NCI-H2227 treated with DMSO at 0.1 percent for 48 hours (cell line): ENCODE results near the gene HCFC1.

Experiments
- DNase-seq: peaks from one replicate; lab custom pipeline; 2025; lab: John Stamatoyannopoulos, UW

HCFC1 gene

DNA sequence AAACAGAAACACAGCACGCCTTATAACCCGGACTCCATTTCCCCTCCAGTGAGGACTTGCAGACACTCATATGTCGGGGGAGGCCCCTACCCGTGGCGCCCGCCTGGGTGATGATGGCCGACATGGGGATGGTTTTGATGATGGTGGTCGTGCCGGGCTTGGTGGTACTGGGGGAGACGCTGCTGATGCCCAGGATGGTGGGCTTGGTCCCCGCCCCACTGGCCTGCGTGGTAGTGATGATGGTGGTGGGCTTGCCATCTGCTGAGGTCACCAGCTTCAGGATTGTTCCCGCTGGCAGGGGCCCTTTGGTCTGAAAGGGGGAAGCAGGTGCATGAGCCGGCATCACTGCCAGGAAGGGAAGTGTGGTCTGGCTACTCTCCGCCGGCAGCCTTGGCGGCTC is 14.4 kb downstream of the HCFC1 start:
- no peak for DNase-seq

GRCh38 chrX:153956044-153956907 is 15.3 kb downstream of the HCFC1 start:
- DNase-seq = no peak

GRCh38 chrX:153955228-153955732 is 16.3 kb downstream of the HCFC1 start:
- DNase-seq = no peak

GRCh38 chrX:153954558-153955227 is 16.9 kb downstream of the HCFC1 start:
- no peak for DNase-seq

GRCh38 chrX:153953892-153954557 is 17.6 kb downstream of the HCFC1 start:
- DNase-seq = no peak

- DNase-seq = peak; percentile 53
Observed at GRCh38 chrX:153953342-153953830, 18.2 kb downstream of the HCFC1 start.

GRCh38 chrX:153952373-153953026 is 19.1 kb downstream of the HCFC1 start:
- DNase-seq = no peak

DNA sequence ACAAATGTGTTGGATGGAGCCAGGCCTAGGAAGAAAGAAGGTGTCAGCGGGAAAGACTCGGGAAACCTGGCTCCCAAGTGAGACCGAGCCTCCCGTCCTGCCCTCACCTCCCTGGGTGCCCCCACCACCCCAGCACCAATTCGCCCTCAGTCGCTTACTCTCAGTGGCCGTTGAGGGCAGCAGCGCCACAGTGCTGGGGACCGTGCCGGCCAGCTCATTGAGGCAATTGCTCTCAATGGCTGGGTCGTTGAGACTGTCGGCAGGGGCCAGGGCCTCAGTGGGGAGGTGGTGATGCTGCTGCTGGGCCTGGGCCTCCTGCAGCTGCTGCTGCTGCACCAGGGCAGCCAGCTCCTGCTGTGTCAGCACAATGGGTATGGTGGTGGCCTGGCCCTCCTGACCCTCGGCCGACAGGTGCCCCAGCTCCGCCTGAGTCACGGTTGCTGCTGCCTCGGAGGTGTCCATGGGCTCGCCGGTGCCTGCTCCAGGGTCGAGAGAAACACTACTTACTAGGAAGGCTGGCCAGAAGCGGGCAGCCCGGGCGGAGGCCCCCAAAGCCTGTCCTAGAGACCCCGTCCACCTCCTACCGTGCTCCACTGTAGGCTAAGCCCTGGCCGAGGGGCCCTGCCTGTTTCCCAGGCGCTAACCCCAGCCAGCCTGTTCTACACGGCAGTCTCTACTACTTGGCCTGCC is 19.8 kb downstream of the HCFC1 start:
- DNase-seq = no peak

- no peak for DNase-seq
Observed at GRCh38 chrX:153950127-153950526, 21.5 kb downstream of the HCFC1 start.

DNA sequence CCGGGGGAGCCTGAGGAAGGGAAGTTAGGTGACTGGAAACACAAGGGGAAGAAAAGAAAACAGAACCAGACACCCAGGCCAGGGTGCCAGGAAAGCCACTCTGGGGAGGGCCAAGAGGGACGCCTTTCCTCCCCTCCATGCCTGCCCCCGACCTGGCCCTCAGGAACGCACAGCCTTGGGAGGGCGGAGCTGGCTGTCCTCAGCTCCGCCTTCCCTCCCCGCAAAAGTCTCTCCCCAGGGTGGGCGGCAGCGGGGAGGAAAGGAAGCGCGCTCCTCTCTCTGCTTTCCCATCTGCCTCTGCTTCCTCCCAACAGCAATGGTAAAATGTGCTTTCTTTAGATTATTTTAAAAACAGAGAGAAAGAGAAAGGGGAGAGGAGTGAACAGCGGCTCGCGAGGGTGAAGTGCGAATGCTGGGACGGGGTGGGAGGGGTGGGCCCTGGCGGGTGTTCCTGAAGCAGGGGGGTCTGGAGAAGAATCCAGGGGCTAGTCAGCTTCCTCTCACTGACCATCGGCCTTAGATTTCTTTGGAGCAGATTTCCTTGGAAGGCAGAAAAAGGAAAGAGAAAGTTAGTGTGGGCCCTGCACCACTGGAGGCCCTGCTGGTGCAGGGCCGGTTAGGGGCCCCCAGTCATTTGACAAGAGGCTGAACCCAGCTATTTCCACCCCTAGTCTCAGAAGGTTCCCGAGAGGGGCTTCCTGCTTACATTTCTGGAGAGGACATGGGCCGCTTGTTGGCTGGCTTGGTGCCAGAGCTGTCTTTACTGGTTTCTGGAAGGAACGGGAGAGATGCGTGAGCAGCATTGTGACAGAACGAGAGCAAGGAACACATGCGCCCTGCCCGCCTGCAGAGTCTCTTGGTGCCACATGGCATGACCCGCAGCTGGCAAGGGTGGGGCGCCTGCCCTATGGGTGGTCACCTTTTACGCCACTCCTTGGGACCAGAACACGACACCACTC is 22.5 kb downstream of the HCFC1 start:
- no peak for DNase-seq

DNA sequence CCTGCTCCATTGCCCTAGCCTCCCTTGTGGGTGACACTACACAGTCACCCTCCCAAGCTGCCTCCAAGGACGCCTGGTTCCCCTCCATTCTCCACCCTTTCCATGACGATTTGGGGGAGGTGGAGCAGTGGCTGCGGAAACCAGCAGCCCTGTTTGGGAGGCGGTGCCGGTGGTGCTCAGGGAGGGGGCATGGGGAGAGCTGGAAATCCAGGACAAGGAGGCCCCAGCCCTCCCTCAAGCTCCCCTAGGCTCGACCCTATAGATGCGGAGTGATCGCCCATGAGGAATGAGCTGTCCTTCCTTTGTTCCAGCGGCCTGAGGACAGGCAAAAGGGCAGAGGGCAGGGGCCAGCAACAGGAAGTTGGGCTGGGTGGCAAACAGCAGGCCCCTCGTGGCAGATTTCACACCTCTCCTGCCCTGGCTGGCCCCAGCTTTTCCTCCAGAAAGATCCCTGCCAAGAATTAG is 23.6 kb downstream of the HCFC1 start:
- no peak for DNase-seq

- DNase-seq = peak; percentile 48
Observed at GRCh38 chrX:153947009-153947769, 24.4 kb downstream of the HCFC1 start.

DNA sequence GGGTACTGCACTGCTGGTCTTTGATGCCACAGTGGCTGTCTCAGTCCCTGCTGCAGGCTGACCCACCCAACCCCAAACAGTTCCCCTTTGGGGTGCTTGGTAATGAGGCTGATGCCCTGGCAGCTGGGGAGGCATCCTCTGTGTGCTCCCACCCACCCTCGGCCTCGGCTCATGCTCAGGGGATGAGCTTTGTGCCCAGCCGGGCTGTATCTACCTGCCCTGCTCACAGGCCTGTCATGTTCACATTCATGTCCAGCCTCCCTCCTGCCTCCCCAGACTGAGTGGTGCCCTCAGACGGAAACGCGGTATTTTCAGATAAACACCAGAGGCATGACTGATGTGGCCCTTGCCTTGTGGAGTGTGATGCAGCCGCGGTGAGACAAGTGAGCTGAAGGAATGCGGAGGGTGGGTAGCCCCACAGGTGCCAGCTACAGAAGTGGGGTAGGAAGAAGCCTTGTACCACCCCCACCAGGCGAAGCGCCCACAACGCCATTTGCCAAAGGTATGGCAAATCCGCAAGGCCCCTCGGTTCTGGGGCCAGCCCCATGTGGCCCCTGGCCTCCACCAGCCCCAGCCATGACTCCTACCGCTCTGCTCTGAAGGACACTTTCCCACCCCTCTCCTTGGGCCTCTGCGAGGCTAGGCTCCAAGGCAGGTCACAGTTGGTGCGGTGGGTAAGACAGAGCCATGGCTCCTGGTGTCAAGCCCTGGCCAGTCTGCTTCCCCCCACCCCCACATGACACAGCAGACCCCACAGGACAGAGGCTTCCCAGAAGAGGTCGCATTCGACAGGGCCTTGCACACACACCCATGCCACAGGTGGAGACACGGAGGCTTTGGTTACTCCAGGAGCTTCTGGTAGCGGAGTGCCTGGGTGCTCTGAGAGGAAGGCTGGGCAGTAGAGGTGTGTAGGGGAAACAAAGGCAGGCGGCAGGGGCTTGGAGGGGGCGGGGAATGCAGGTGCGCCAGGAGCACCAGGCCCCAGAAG is 25.4 kb downstream of the HCFC1 start:
- no peak for DNase-seq

GRCh38 chrX:153944800-153945150 is 26.8 kb downstream of the HCFC1 start:
- no peak for DNase-seq

GRCh38 chrX:153944140-153944799 is 27.3 kb downstream of the HCFC1 start, which contains the start of gene RENBP:
TSS of gene RENBP (minus strand) at chrX:153944643. CDS start at chrX:153944610, 33 bp downstream.
- peak; percentile 8 for DNase-seq

GRCh38 chrX:153941336-153942252 is 30.0 kb downstream of the HCFC1 start:
- DNase-seq = no peak
